ENCODE data around the gene KIF24. TPM values are rescaled to one million over a fixed set of nuclear protein-coding genes. Genes with fewer than 3 reads are reported as not detected.

Gene KIF24
- total RNA-seq, 4 donors from 2014 or later, result 1.5 to 2.9 (median 1.6) TPM

DNA sequence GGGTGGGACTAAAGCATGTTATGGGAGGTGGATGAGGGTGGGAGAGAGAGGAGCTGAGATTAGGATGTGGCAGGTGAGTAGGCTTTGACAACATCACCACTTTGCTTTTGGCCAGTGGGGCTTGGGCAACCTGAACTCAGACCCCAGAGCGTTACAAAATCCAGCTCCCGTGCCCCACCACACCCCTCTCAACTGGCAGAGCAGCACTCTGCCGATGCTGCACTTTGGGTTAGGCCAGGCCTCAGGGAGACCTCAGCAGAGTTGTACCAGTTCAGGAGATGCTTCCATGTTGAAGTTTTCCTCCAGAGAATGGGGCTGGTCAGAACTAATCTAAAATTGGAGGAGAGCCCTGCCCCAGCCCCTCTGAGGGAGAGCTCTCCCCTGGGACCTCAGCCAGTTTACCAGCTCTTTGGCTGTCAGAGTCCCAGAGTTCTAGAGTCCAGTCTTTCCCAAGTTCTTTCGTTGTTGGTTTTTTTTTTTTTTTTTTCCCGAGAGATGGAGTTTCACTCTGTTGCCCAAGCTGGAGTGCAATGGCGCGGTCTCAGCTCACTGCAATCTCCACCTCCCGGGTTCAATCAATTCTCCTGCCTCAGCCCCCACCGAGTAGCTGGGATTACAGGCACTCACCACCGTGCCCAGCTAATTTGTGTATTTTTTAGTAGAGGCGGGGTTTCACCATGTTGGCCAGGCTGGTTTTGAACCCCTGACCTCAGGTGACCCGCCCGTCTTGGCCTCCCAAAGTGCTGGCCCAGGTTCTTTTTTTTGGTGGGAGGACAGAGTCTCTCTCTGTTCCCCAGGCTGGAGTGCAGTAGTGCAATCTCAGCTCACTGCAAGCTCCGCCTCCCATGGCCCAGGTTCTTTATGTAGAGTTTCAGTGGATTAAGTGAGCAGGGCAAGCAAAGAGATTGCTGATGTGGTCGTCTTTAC, 18.1 kb upstream of the KIF24 start:
- TF ChIP-seq CTCF (IDR thresholded peaks at IDR 0.05) (no peak), POLR2A (IDR thresholded peaks at IDR 0.05) (no peak)
- intact Hi-C loops (cut with DNase I), result no loop called here
- DNase-seq, result no peak
- H3K9me3 ChIP-seq, result no peaks in the 10 kb centered on the region
- peaks cover 0 to 13% (median 3%) of the 10 kb centered on the region in 3 donors for H3K4me1 ChIP-seq
- no peaks in the 10 kb centered on the region for H3K27me3 ChIP-seq
- H3K27ac ChIP-seq, result peak overlapping the region in 3 of 4 donors; percentile 11 to 45 (median 42)
- H3K4me3 ChIP-seq, result no peak overlapping the region
- H3K36me3 ChIP-seq, result peaks cover 0 to 29% (median 0%) of the 10 kb centered on the region in 3 donors
- WGBS, 2 donors, result 83 to 84% methylated on average over 13 to 14 of the region's 15 CpGs

- H3K9me3 ChIP-seq, result no peaks in the 10 kb centered on the region
- intact Hi-C loops (cut with DNase I), result no loop called here
- peak overlapping the region in 3 of 4 donors; percentile 62 to 68 (median 64) for H3K27ac ChIP-seq
- H3K36me3 ChIP-seq, result peaks cover 4 to 64% (median 17%) of the 10 kb centered on the region in 3 donors
- no peak for DNase-seq
- TF ChIP-seq CTCF (IDR thresholded peaks at IDR 0.05), result no peak
- TF ChIP-seq POLR2A (IDR thresholded peaks at IDR 0.05), result no peak
- H3K4me1 ChIP-seq, result peaks cover 0 to 13% (median 3%) of the 10 kb centered on the region in 3 donors
- 88 to 100% methylated on average over 1 of the region's 1 CpG for WGBS, 2 donors
- no peaks in the 10 kb centered on the region for H3K27me3 ChIP-seq
- no peak overlapping the region for H3K4me3 ChIP-seq
Measured at GRCh38 chr9:34343605-34344004, 14.5 kb upstream of the KIF24 start.

DNA sequence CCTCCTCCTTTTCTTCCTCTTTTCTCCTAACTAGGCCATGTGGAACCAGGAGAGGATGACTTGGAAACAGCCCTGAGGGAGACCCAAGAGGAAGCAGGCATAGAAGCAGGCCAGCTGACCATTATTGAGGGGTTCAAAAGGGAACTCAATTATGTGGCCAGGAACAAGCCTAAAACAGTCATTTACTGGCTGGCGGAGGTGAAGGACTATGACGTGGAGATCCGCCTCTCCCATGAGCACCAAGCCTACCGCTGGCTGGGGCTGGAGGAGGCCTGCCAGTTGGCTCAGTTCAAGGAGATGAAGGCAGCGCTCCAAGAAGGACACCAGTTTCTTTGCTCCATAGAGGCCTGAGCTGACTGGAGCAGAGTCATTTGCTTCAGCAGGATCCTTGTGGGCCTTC, 14.0 kb upstream of the KIF24 start:
- Histone ChIP-seq H3K4me3 (no peak overlapping the region), H3K27me3 (no peaks in the 10 kb centered on the region), H3K36me3 (peaks cover 5 to 68% (median 18%) of the 10 kb centered on the region in 3 donors), H3K9me3 (no peaks in the 10 kb centered on the region), H3K4me1 (peaks cover 0 to 13% (median 3%) of the 10 kb centered on the region in 3 donors), H3K27ac (peak overlapping the region; percentile 24 to 74 (median 66))
- intact Hi-C loops (cut with DNase I), result no loop called here
- no peak for DNase-seq
- no peak for TF ChIP-seq CTCF (IDR thresholded peaks at IDR 0.05)
- TF ChIP-seq POLR2A (IDR thresholded peaks at IDR 0.05), result no peak
- 63 to 82% methylated on average over 4 to 5 of the region's 5 CpGs for WGBS, 2 donors

GRCh38 chr9:34341659-34342295, 12.7 kb upstream of the KIF24 start:
- TF ChIP-seq POLR2A (IDR thresholded peaks at IDR 0.05) (no peak), CTCF (IDR thresholded peaks at IDR 0.05) (no peak)
- H3K36me3 ChIP-seq, result peaks cover 5 to 78% (median 18%) of the 10 kb centered on the region in 3 donors
- WGBS, 2 donors, result 83 to 100% methylated on average over 3 to 6 of the region's 7 CpGs
- peaks cover 0 to 13% (median 3%) of the 10 kb centered on the region in 3 donors for H3K4me1 ChIP-seq
- H3K27me3 ChIP-seq, result no peaks in the 10 kb centered on the region
- intact Hi-C loops (cut with DNase I), result no loop called here
- no peaks in the 10 kb centered on the region for H3K9me3 ChIP-seq
- no peak for DNase-seq
- peak overlapping the region in 2 of 4 donors; percentile 68 to 74 for H3K27ac ChIP-seq
- no peak overlapping the region for H3K4me3 ChIP-seq
